ENCODE data around the gene ACYP2.
"Not testable (repeated sequence)": the region's sequence is repeated elsewhere in the genome, so short reads cannot be mapped to it uniquely, and the experiment has no call there.

The ACYP2 gene

DNA sequence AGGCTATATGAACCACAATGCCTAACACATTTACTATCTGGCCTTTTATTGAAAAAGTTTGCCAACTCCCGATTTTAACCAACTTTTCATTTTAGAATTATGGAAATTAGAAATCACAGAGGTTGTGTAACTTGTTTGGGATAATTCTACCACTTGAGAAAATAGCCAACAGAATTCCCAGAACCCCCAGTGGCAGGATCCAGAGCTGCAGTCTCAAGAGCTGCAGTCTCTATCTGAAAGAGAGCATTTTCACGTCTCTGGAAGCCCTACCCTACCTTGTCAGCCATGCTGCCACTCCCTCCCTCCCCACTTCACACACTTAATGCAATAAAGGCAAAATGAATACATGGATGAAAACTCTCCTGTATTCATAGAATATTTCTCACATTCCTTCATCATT, 164.0 kb downstream of the ACYP2 start:
- DNase-seq, result no peak

DNA sequence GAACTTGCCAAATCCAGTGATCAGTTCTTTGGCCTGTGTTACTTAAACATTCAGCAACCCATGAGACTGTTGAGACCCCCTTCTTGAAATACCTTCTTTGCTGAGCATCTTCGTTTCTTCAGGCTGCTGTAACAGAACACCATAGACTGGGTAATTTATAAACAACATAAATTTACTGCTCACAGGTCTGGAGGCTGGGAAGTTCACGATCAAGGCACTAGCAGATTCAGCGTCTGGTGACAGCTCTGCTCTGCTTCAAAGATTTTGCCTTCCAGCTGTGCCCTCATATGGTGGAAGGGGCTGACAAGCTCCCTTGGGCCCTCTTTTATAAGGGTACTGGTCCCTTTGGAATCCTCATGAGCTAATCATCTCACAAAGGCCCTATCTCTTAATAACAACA, 169.4 kb downstream of the ACYP2 start:
- no peak for DNase-seq

DNA sequence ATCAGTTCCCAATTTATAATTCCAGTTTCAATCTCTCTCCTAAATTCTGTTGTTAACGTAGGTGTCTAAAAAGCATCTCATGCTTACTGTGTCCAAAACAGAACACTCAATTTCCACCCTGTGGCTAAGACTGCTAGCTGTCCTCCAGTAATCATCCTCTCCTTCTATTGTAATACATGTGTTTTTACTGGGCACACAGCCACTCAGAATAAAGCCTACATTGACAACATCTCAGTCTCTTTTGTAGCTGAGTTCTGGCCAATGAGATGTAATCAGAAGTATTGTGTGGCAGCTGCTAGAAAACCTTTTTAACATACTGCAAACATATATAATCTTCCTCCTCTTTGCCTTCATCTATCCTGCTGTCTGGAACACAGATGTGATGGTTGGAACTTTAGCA, 170.0 kb downstream of the ACYP2 start:
- no peak for DNase-seq

DNA sequence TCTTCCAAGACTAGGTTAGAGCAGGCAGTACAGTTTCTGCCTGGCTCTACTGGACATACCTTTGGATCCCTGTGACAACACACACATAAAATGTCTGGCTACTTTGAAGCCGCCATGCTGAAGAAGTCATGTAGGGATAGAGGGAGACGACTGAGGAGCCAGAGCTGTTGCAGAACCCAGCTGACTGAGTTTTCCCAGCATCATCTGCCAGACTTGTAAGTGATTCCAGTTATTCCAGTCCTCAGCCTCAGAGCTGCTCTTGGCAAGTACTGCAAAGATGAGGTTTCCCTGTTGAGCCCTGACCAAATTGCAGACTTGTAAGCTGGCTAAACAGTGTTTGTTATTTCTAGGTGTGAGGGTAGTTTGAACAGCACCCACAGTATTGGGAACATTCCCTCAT, 172.1 kb downstream of the ACYP2 start:
- DNase-seq, result no peak

DNA sequence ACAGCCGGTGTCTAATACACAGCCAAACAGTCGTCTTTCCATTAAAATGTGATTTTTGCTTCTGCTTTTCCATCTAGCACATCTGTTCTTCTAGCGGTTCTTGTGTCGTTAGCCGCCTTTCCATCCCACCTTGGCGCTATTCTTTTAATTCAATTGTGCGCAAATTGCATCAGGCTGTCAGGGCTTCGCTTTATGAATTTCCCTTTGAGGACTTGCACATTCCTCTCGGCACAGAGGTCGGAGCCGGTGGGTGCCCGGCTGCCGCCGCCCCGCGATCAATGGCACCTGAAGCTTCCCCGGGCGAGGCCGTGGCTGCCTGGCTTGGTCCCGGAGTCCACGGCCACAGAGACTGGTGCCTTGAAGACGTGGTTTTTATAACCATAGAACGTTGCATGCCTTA, 174.5 kb downstream of the ACYP2 start:
- DNase-seq, result no peak

DNA sequence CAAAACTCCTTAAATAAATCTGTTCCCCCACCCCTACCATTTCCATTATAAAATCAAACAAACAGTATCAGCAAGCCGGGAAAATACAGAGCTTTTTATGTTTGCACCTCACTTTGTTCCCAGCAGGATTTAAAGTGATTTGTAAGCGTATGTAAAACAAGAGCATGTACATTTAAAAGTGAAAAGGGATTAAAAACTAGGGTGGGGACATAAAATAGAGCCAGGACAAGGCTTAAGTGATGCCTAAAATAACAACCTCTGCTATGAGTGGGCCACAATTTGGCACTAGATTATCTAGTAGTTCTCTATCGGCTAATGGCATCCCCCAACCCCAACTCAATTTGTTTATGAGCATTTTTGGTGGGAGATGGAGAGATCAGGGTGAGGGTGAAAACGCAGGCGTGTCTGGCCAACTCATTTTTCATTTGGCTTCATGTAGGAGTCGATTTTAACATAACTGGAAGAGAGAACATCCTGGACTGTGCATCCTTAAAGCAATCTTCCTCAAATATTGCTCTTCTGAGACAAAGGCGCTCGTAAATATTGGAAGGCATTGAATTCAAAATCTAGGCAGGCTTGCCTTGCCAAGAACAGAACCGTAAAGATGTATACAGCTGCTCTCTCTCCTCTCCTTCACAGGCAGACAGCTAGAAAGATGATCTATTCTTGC, 175.1 kb downstream of the ACYP2 start:
- DNase-seq, result no peak

DNA sequence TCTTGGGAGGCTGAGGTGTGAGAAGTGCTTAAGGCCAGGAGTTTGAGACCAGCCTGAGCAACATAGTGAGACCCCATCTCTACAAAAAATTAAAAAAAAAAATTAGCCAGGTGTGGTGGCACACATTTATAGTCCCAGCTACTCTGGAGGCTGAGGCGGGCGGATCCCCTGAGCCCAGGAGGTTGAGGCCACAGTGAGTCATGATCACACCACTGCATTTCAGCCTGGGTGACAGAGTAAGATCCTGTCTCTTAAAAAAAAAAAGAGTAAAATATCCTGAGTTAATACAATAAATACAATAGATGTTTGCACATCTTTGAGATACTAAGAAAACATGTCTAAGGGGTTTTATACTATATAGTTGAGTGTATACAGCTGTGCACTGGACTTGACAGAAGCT, 179.2 kb downstream of the ACYP2 start:
- DNase-seq, result not testable (repeated sequence)

DNA sequence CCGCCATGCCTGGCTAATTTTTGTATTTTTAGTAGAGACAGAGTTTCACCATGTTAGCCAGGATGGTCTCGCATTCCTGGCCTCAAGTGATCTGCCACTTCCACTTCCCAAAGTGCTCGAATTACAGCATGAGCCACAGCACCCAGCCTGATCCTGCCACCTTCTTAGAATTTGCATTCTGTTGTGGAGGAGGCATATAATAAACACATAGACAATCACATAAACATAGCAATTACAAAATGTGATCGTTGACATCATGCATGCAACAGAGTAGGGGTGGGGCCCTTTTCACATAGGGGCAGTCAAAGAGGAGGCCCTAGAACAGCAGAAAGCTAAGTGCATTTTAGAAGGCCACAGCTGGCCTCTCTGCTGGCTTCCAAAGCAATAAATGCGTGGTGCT, 180.5 kb downstream of the ACYP2 start:
- no peak for DNase-seq

DNA sequence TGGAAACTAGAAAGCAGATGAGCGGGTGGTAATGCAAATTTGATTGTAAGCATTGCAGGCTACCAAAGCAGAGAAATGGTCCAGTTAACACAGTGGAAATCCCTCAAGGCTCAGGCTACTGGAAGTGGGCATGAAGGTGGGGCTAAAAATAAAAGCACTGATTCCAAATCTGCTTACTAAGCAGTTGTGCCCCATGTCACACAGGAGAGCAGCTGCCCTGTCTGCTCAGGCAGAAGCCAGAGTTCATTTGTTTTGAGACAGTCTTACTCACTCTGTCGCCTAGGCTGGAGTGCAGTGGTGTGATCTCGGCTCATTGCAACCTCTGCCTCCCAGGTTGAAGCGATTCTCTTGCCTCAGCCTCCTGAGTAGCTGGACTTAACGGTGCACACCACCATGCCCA, 183.1 kb downstream of the ACYP2 start:
- DNase-seq, result no peak

DNA sequence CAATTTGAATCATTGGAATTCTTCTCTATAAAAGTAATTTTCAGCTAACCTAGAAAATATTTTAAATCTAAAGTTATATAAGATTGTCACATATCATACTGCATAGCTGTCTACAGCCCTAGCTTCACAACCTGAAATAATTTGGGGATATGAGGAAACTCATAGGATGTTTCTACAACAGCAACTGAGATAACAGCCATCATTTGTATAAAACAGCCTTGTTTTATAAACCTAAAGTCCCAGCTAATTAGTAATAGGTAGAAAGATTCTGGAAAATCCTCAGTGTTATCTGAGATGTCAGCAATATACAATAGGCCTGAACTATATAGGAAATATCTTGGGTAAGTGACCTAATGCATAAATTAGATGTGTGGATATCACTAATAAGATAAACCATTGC, 188.2 kb downstream of the ACYP2 start:
- no peak for DNase-seq

DNA sequence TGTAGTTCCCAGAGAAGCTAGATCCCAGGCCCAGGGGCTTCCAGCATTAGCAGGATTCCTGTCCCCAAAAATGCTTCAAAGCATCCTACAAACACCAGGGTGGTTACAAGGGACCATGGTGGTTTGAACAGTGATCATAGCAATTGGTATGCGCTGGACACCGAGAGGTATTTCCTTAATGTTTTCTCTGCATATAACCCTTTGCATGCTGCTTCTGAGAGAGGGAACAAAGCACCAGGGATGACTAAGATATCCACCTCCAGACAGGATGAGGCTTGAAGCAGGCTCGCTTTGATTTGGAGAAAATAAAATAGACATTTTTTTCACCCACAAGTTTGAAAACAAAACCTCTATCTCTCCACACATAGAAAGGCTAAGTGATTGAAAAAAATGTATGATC, 191.1 kb downstream of the ACYP2 start:
- no peak for DNase-seq

DNA sequence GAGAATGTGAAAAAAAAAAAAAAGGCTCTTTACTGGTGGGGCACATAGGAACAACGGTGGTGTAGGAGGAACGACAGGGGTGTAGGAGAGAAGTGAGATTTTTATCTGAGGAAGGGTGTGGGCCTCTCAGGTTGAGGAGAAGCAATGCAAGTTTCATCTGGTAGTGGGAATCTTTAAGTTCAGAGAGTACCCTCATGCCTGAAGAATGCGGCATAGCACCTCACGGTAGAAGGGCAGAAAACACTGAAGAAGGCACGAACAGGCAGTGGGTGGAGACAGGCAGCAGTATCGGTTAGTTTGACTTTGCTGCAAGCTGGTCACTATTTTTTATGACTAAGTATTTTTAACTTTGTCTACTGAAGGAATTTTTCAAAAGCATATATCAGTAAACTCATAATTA, 192.8 kb downstream of the ACYP2 start:
- no peak for DNase-seq

DNA sequence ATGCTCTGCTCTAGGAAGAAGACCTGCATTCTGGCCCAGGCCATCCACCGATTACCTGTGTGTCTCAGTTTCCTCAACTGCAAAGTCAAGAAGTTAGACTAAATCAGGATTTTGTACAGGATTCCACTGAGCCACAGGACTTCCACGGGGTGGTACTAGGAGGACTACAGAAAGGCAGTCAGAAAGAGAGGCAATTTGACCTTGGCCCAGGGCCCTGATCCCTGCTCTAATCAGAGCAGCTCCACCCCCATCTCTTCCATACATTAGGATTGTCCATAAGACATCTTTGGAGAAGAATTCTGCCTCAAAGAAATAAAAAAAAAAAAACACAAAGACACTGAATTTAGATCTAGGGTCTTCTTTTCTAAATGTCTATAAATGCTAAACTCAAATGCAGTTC, 193.4 kb downstream of the ACYP2 start:
- no peak for DNase-seq

DNA sequence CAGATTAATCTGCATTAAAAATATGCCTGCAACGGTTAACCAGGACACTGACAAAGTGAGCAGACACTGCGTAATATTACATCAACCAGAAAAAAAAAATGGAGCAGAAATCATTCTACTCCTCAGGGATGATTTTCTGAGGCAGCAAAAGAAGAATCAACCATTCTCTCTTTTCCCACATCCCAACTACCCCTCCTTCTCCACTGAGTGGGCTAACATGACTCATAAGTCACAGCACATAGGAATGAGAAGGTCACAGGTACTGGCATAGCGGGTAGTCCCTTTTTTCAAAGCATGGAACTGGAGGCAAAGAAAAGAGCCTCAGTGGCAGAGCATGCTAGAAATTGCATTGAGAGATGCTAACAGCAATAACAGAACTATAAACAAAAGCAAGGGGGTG, 194.9 kb downstream of the ACYP2 start:
- DNase-seq, result no peak

DNA sequence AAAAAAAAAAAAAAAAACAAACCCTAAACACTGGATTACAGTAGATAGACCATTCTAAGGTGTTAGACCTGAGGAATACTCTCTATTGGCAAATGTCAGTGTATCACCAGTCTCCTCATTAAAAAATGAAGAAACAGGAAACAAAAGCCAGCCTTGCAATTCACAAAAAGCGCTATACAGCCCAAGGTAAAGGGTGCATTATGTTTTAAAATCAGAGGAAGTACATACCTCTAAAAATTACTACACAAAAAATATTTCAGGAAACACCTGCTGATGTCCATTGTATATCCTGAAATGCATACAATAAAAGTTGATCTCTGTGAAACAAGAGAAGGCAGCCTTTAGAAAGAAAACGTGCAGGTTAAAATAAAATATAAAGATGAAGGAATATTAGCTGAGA, 195.5 kb downstream of the ACYP2 start:
- no peak for DNase-seq

DNA sequence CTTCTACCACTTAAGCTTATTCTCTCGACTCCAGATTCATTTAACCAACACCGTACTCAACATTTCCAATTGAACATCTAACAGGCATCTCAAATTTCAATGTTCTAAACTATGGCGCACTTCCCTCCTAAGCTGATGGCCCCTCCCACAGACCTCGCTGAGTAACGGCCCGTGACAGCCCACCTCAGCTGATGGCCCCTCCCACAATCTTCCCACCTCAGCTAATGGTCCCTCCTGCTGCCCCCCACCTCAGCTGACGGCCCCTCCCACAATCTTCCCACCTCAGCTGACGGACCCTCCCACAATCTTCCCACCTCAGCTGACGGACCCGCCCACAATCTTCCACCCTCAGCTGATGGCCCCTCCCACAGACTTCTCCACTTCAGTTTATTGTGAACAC, 197.7 kb downstream of the ACYP2 start:
- no peak for DNase-seq

DNA sequence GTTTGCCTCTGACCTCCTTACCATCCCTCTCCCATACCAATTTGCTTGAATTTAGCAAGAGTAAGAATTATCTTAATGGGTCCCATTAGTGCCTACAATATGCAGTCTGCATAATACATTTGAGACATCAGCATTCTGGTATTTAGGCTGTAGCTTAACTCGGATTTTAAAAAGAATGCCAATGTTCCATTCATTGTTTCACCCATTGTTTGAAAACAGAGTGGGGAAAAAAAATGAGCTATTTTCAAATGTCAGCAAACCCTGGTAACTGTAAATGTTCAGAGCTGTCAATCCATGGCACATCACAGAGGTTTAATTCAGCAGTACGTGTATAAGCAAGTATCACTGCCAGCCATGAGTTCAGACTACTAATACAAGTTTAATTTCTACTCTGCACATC, 202.6 kb downstream of the ACYP2 start:
- DNase-seq, result no peak

DNA sequence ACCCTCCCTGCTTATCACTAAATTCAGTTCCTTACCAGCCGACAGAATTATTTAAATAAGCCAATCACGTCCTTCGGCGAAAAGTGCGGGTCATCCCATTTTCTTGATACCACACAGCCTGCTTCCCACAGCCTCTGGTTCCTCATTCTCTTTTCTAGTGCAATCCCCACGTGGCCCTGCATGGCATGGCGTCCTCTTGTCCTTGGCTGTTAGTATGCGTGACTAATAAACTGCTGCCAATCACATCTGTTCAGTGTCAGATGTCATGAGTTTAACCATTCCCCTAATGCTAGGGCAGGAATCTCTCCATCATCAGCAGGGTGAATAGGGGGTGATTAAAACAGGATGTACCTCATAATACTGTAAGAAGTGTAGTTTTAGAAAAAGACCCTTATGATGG, 203.4 kb downstream of the ACYP2 start:
- no peak for DNase-seq

DNA sequence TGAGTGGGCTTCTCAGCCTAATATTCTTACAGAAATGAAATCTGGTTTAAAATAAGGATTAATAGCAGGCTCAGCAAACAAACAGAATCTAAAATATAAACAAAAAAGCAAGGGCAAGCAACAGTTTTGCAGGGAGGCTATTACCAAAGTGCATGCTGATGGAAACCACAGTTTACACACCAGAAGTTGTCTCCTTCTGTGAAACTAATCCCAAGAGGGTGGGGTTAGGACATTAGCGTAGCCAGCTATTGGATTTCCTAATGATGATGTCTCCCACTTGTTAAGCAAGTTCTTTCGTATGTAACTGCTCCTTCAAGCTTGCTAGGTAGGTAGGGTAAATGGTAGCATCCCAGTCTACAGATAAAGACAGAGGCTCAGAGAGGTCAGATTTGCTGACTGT, 205.6 kb downstream of the ACYP2 start:
- no peak for DNase-seq

DNA sequence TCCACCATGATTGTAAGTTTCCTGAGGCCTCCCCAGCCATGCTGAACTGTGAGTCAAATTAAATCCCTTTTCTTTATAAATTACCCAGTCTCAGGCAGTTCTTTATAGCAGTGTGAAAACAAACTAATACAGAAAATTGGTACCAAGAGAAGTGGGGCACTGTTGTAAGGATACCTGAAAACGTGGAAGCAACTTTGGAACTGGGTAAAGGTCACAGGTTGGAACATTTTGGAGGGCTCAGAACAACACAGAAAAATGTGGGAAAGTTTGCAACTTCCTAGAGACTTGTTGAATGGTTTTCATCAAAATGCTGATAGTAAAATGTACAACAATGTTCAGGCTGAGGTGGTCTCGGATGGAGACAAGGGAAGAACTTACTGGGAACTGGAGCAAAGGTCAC, 209.1 kb downstream of the ACYP2 start:
- not testable (repeated sequence) for DNase-seq

DNA sequence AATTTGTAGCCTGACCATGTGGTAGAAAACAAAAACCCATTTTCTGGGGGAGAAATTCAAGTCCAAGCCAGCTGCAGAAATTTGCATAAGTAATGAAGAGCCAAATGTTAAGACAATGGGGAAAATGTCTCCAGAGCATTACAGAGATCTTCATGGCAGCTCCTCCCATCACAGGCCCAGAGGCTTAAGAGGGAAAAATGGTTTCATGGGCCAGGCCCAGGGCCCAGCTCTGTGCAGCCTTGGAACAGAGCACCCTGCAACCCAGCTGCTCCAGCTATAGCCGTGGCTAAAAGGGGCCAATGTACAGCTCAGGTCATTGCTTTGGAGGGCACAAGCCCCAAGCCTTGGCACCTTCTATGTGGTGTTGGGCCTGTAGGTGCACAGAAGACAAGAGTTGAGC, 209.7 kb downstream of the ACYP2 start:
- no peak for DNase-seq

DNA sequence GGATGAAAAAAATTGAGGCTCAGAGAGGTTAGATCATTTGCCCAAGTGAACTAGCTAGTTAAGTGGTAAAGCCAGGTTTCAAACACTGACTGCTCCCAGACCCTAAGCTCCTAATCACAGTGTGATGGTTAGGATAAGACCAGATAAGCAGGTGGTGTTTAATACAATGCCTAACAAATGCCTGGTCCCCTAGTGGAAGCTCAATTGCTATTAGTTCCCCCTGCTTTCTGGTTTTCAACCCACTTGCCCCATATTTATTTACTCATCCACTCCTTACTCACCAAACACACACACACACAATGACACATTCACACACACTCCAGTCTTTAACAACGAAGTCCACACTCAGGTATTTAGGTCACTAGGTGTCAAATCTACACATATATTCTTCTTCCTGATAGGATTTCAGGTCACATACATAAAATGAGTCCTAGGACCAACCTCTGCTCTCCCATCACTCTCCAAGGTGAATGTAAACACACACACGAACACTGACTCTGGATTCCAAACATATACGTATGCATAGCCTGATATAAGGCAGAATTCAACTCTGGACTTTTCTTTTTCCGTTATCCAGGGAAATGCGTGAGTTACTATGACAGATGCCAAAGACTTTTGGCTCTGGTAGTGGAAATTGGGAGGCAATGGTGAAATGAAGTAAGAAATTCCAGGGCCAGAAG, 214.2 kb downstream of the ACYP2 start:
- DNase-seq, result no peak

DNA sequence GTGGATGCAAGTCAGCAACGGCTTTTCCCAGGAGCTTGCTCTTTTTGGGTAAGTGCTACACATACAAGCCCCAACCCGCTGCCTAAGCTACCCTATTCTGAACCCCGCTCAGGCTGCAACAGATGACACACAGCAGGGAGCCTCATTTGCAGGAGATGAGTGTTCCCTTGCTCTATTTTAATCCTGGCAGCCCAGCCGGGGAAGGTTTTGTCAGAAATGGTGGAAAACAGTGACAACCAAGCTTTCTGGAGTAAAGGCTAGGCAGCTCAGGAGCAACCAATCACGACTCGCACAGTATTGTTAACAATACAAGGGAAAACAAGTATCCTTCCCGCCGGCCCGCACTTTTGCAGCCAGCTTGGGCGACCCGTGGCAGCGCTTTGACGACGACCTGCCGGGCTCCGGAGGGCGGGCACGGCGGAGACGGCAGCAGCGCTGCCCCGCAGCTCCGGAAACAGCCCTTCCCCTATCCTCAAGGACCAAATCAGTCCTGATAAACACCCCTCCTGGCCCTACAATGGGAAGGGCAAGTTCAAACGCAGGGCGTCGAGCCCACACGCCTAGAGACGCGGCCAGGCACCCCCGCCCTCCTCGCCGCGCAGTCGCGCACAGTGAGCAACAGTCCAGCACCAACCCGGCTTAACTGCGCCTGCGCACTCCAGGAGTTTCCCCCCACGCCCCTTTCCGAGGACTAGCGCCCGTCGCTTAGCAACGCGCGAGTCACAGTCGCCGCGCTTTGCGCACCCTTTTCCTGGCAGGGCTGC, 214.9 kb downstream of the ACYP2 start:
- no peak for DNase-seq

All from SIG-M5 (cell line).